DND-41 (cell line): ENCODE results near the gene MTPN.

Experiments
- CTCF ChIP-seq: IDR thresholded peaks from 2 replicates; pipeline ENCODE4 v1.5.1; 2012; ENCODE audit warnings: borderline replicate concordance, low read length, moderate library complexity, mild to moderate bottlenecking; ENCODE audit not compliant: poor library complexity, severe bottlenecking; ENCODE audit errors: extremely low read depth
- EZH2 ChIP-seq: IDR thresholded peaks from 3 replicates; pipeline ENCODE4 v1.6.1; 2012; ENCODE audit warnings: borderline replicate concordance, low read depth, mild to moderate bottlenecking, moderate library complexity, low read length, inconsistent platforms; ENCODE audit not compliant: severe bottlenecking

GRCh38 chr7:135899458-135900064 is 77.6 kb downstream of the MTPN start:
- TF ChIP-seq EZH2 (no peak), CTCF (no peak)
